Trophoblast cell (in vitro differentiated cells and primary cell): Measurements from ENCODE around the gene GAS1.

ENCODE experiments used
- DNase-seq, 2 donors: peaks; one replicate each; pipeline ENCODE4 v3.0.0-alpha.2; 2016
- H2AFZ ChIP-seq: 2 replicates; pipeline ENCODE4 v1.6.1; 2013; ENCODE audit warnings: low read length, moderate library complexity, mild to moderate bottlenecking; ENCODE audit not compliant: insufficient read depth, poor library complexity
- H2AK5ac ChIP-seq: 2 replicates; pipeline ENCODE4 v1.6.1; 2013; ENCODE audit warnings: mild to moderate bottlenecking, low read length
- H2BK120ac ChIP-seq: 2 replicates; pipeline ENCODE4 v1.6.1; 2013; ENCODE audit warnings: low read length, mild to moderate bottlenecking, moderate library complexity; ENCODE audit not compliant: insufficient read depth, poor library complexity
- H2BK12ac ChIP-seq: 2 replicates; pipeline ENCODE4 v1.6.1; 2013; ENCODE audit warnings: mild to moderate bottlenecking, low read length, moderate library complexity
- H2BK5ac ChIP-seq: 2 replicates; pipeline ENCODE4 v1.6.1; 2013; ENCODE audit warnings: low read length, low read depth, moderate library complexity, mild to moderate bottlenecking; ENCODE audit not compliant: poor library complexity
- H3K14ac ChIP-seq: 2 replicates; pipeline ENCODE4 v1.6.1; 2013; ENCODE audit warnings: mild to moderate bottlenecking, low read length
- H3K18ac ChIP-seq: 2 replicates; pipeline ENCODE4 v1.6.1; 2013; ENCODE audit warnings: mild to moderate bottlenecking, low read length
- H3K23ac ChIP-seq: 2 replicates; pipeline ENCODE4 v1.6.1; 2013; ENCODE audit warnings: low read length
- H3K27ac ChIP-seq: 2 replicates; pipeline ENCODE4 v1.5.1; 2013; ENCODE audit warnings: low read depth, mild to moderate bottlenecking, inconsistent platforms, low read length, moderate library complexity
- H3K27me3 ChIP-seq: 2 replicates; pipeline ENCODE4 v1.6.1; 2013; ENCODE audit warnings: inconsistent platforms, mild to moderate bottlenecking, low read length, moderate library complexity; ENCODE audit not compliant: insufficient read depth
- H3K36me3 ChIP-seq, 2 experiments: 1 replicate in 1 of 2; 2 replicates in 1 of 2; pipeline ENCODE4 v1.6.1; 2013; ENCODE audit warnings: low read length in 2 of 2, mild to moderate bottlenecking in 2 of 2, moderate library complexity in 1 of 2; ENCODE audit not compliant: insufficient read depth in 2 of 2, control insufficient read depth in 1 of 2
- H3K4ac ChIP-seq: 2 replicates; pipeline ENCODE4 v1.6.1; 2013; ENCODE audit warnings: low read depth, mild to moderate bottlenecking, low read length, moderate library complexity
- H3K4me1 ChIP-seq, 2 experiments: 1 replicate in 1 of 2; 2 replicates in 1 of 2; pipeline ENCODE4 v1.6.1; 2013; ENCODE audit warnings: low read length in 2 of 2, mild to moderate bottlenecking in 2 of 2, moderate library complexity in 1 of 2; ENCODE audit not compliant: insufficient read depth in 2 of 2, control insufficient read depth in 1 of 2
- H3K4me2 ChIP-seq: 2 replicates; pipeline ENCODE4 v1.6.1; 2013; ENCODE audit warnings: inconsistent platforms, mild to moderate bottlenecking, low read length, moderate library complexity
- H3K4me3 ChIP-seq: 2 replicates; pipeline ENCODE4 v1.5.1; 2013; ENCODE audit warnings: mild to moderate bottlenecking, low read depth, low read length, inconsistent platforms
- H3K79me1 ChIP-seq: one replicate; pipeline ENCODE4 v1.6.1; 2013; ENCODE audit warnings: low read length
- H3K79me2 ChIP-seq: 2 replicates; pipeline ENCODE4 v1.6.1; 2013; ENCODE audit warnings: low read length, mild to moderate bottlenecking; ENCODE audit not compliant: control insufficient read depth, insufficient read depth, poor library complexity
- H3K9ac ChIP-seq: 2 replicates; pipeline ENCODE4 v1.6.1; 2013; ENCODE audit warnings: mild to moderate bottlenecking, low read length
- H3K9me3 ChIP-seq: 2 replicates; pipeline ENCODE4 v1.6.1; 2013; ENCODE audit warnings: low read depth, mild to moderate bottlenecking, control low read depth, inconsistent platforms, low read length; ENCODE audit not compliant: insufficient read depth
- H4K12ac ChIP-seq: 2 replicates; pipeline ENCODE4 v1.6.1; 2013; ENCODE audit warnings: low read depth, mild to moderate bottlenecking, low read length, moderate library complexity
- H4K8ac ChIP-seq: 2 replicates; pipeline ENCODE4 v1.6.1; 2013; ENCODE audit warnings: low read depth, mild to moderate bottlenecking, low read length, moderate library complexity
- H4K91ac ChIP-seq: one replicate; pipeline ENCODE4 v1.6.1; 2013; ENCODE audit warnings: low read depth, mild to moderate bottlenecking, low read length, moderate library complexity
- WGBS: extraction: QIAGEN DNeasy Blood & Tissue Kit; methylation state at CpG from one replicate; pipeline ENCODE4 v1.1.7; 2013; ENCODE audit warnings: missing lambda C conversion rate; ENCODE audit not compliant: insufficient read length, insufficient coverage; ENCODE audit errors: extremely low coverage; 5-methylcytosine and 5-hydroxymethylcytosine counted together

Gene GAS1

GRCh38 chr9:86901511-86901910, 45.8 kb downstream of the GAS1 start:
- Histone ChIP-seq H3K9ac (no peak overlapping the region), H2BK5ac (no peak overlapping the region), H3K79me1 (no peaks in the 10 kb centered on the region), H3K36me3 (no peaks in the 10 kb centered on the region), H4K8ac (no peak overlapping the region), H2BK120ac (no peak overlapping the region), H3K4me3 (no peak overlapping the region), H3K4me2 (no peak overlapping the region), H3K18ac (no peak overlapping the region), H2BK12ac (no peak overlapping the region), H4K91ac (no peak overlapping the region), H3K79me2 (no peaks in the 10 kb centered on the region), H3K4me1 (peaks cover 4 to 9% of the 10 kb centered on the region in 2 experiments), H2AFZ (no peak overlapping the region), H3K9me3 (no peaks in the 10 kb centered on the region), H3K23ac (no peak overlapping the region), H2AK5ac (no peak overlapping the region), H3K27ac (no peak overlapping the region), H3K27me3 (peaks cover 6% of the 10 kb centered on the region), H4K12ac (no peak overlapping the region), H3K4ac (no peak overlapping the region), H3K14ac (no peak overlapping the region)
- DNase-seq: no peak
- WGBS: no CpG with 5 or more reads among the region's 3 CpGs
